ENCODE results near the gene ABHD18.
A peak's percentile ranks its signal among the peaks of the same experiment; 100 is the strongest.

ABHD18 gene

DNA sequence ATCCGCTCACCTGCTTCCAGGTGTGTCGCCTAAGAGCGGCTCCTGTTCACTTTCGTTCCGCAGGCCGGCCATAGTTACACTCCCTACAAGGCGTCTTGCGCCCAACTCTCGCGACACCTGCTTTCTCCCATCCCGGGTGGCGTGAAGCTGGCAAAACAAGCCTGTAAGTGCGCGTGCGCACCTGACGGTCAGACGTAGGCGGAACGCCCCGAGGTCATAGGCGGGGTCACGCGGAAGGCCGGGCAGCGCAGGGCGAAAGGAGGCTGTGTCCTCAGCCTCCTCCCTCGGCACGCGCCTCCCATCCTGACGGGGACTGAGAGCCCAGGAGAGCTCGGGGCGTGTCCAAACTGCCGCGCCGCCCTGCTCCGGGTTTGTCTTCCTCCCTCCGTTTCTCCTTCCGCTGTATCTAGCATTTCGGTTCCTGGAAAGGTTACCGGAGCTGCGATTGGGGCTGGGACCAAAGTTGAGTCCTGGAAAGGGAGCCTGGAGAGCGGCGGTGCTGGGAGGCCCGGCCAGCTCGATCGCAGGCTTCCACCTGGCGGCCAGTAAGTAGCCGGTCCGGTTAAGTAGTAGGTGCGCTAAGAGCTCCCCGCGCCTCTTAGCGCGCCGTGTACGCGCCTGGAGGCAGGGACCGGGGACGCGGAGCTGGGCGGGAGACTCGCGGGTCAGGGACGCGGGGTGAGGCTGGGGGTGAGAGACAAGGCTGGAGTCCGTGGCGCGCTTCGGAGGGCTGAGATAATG lies at the start of gene ABHD18, which contains the start of gene MFSD8:
Gene ABHD18, plus strand, starts transcription at position 345 of the 741 bp plus-strand sequence. CDS start 17,550 bp downstream, outside the sequence.
Gene MFSD8, minus strand, starts transcription at position 112 of the 741 bp plus-strand sequence. Its CDS starts 40 bp downstream, at position 72.
- peak; percentile 38; the same call in 1 of the 2 replicates for TF ChIP-seq CTCF (IDR thresholded peaks at IDR 0.05)

- TF ChIP-seq CTCF (IDR thresholded peaks at IDR 0.05): no peak
Measured at GRCh38 chr4:127916512-127916911, 48.7 kb upstream of the ABHD18 start.

DNA sequence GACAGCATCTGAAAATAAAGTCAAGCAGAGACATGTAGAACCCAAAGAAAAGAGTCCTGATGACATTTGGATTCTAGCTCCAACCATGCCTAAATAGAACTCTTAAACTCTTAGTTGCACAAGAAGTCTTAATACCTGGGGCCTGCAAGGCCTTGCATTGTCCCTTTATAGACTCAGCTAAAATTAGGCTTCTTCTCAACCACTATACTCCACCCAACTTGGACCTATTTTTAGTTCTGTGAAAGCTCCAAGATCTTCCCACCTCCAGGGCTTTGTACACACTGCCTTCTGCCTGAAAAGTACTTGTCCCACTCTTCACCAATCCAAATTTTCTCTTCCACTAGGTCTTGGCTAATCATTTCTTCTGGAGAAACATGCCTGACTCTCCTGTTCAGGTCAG lies 48.1 kb upstream of the ABHD18 start:
- no peak for TF ChIP-seq CTCF (IDR thresholded peaks at IDR 0.05)

GRCh38 chr4:127920521-127920920 lies 44.7 kb upstream of the ABHD18 start:
- TF ChIP-seq CTCF (IDR thresholded peaks at IDR 0.05): no peak

GRCh38 chr4:127922226-127922625 lies 43.0 kb upstream of the ABHD18 start:
- no peak for TF ChIP-seq CTCF (IDR thresholded peaks at IDR 0.05)

- TF ChIP-seq CTCF (IDR thresholded peaks at IDR 0.05): no peak
Measured at GRCh38 chr4:127930175-127930574, 35.0 kb upstream of the ABHD18 start.

GRCh38 chr4:127936974-127937373 lies 28.2 kb upstream of the ABHD18 start:
- TF ChIP-seq CTCF (IDR thresholded peaks at IDR 0.05): no peak
